SK-N-SH (cell line): ENCODE measurements around the gene FAM3C. TPM values are rescaled to one million over a fixed set of nuclear protein-coding genes. Genes with fewer than 3 reads are reported as not detected.
A peak's percentile ranks its signal among the peaks of the same experiment; 100 is the strongest.

Experiments used
- CTCF ChIA-PET: fragments of 300-600, 350-600 bp; formaldehyde crosslinking; extraction: SDS; loops from one replicate; lab custom pipeline; 2021; lab: Yijun Ruan, JAX
- POLR2A ChIA-PET: fragments of 350-600 bp; sonication (Branson Sonifier 250); formaldehyde crosslinking; extraction: SDS; loops from one replicate; lab custom pipeline; 2020; ENCODE audit warnings: antibody characterized with exemption, inconsistent platforms; lab: Yijun Ruan, JAX
- DNase-seq: peaks from one replicate; pipeline ENCODE4 v3.0.0; 2012
- H2AFZ ChIP-seq: fragments of 200-600 bp; sonication (generic); 2 replicates; pipeline ENCODE4 v1.8.1; 2016; ENCODE audit warnings: antibody characterized with exemption, mild to moderate bottlenecking, low read depth
- H3F3A ChIP-seq: fragments of 200-600 bp; sonication (generic); replicated peaks from 2 replicates; pipeline ENCODE3; 2016; ENCODE audit warnings: antibody characterized with exemption, mild to moderate bottlenecking; ENCODE audit not compliant: insufficient read depth
- H3K27ac ChIP-seq, 2 experiments: fragments of 200-500 bp in 1 of 2; fragments of 200-600 bp in 1 of 2; sonication (Bioruptor generic) in 1 of 2; sonication (generic), shearing (Covaris generic) in 1 of 2; 2 replicates each; pipeline versions ENCODE4 v1.5.1 to v1.6.1; 2014 to 2016; ENCODE audit warnings: low read depth in 2 of 2, inconsistent platforms in 1 of 2, low read length in 1 of 2, mild to moderate bottlenecking in 1 of 2, mixed read lengths in 1 of 2
- H3K27me3 ChIP-seq: fragments of 200-600 bp; sonication (generic), shearing (Covaris generic); 2 replicates; pipeline ENCODE4 v1.6.1; 2016; ENCODE audit warnings: mixed run types; ENCODE audit not compliant: insufficient read depth
- H3K36me3 ChIP-seq, 2 experiments: fragments of 200-500 bp in 1 of 2; fragments of 200-600 bp in 1 of 2; sonication (Bioruptor generic) in 1 of 2; sonication (generic) in 1 of 2; replicated peaks in 1 of 2; 2 replicates each; pipeline versions ENCODE3 to v1.5.1; 2014 to 2016; ENCODE audit warnings: low read length in 1 of 2, mild to moderate bottlenecking in 1 of 2; ENCODE audit not compliant: insufficient read depth in 2 of 2, control insufficient read depth in 1 of 2
- H3K4me1 ChIP-seq, 2 experiments: fragments of 200-500 bp in 1 of 2; fragments of 200-600 bp in 1 of 2; sonication (Bioruptor generic) in 1 of 2; sonication (generic), shearing (Covaris generic) in 1 of 2; 2 replicates each; pipeline versions ENCODE4 v1.5.1 to v1.6.1; 2014 to 2016; ENCODE audit warnings: low read depth in 1 of 2, low read length in 1 of 2, mixed run types in 1 of 2; ENCODE audit not compliant: insufficient read depth in 2 of 2, control insufficient read depth in 1 of 2
- H3K4me2 ChIP-seq: fragments of 200-600 bp; sonication (generic), shearing (Covaris generic); 2 replicates; pipeline ENCODE4 v1.6.1; 2017; ENCODE audit warnings: mixed run types
- H3K4me3 ChIP-seq, 2 experiments: fragments of 200-500 bp in 1 of 2; fragments of 200-600 bp in 1 of 2; sonication (Bioruptor generic) in 1 of 2; sonication (generic), shearing (Covaris generic) in 1 of 2; 2 replicates each; pipeline versions ENCODE4 v1.5.1 to v1.8.1; 2014 to 2016; ENCODE audit warnings: low read depth in 2 of 2, inconsistent platforms in 1 of 2, low read length in 1 of 2, mild to moderate bottlenecking in 1 of 2, mixed read lengths in 1 of 2, moderate library complexity in 1 of 2
- H3K79me2 ChIP-seq: fragments of 200-600 bp; sonication (generic); 2 replicates; pipeline ENCODE4 v1.8.1; 2017; ENCODE audit warnings: mild to moderate bottlenecking; ENCODE audit not compliant: insufficient read depth
- H3K9ac ChIP-seq: fragments of 200-600 bp; sonication (generic); 2 replicates; pipeline ENCODE4 v1.6.1; 2017; ENCODE audit warnings: mixed run types
- H3K9me2 ChIP-seq: fragments of 200-600 bp; sonication (generic); 2 replicates; pipeline ENCODE4 v1.6.1; 2017; ENCODE audit warnings: mixed run types
- H3K9me3 ChIP-seq: fragments of 200-600 bp; sonication (generic); 2 replicates; pipeline ENCODE4 v1.6.1; 2017; ENCODE audit warnings: mixed run types, mild to moderate bottlenecking, moderate library complexity
- H4K20me1 ChIP-seq: fragments of 200-600 bp; sonication (generic); 2 replicates; pipeline ENCODE4 v1.6.1; 2017; ENCODE audit warnings: mild to moderate bottlenecking, mixed run types; ENCODE audit not compliant: insufficient read depth
- CHD2 ChIP-seq: fragments of 150-350 bp; IDR thresholded peaks from 2 replicates; pipeline ENCODE4 v1.6.1; 2018; ENCODE audit warnings: low read length; ENCODE audit not compliant: partially characterized antibody
- CTCF ChIP-seq: fragments of 200-600 bp; sonication (generic); IDR thresholded peaks from 2 replicates; pipeline ENCODE4 v1.6.1; 2017; ENCODE audit warnings: antibody characterized with exemption, mild to moderate bottlenecking, moderate library complexity
- ELF1 ChIP-seq: IDR thresholded peaks from 2 replicates; pipeline ENCODE4 v1.4.0; 2012
- EP300 ChIP-seq, 2 experiments: IDR thresholded peaks; 2 replicates each; pipeline versions ENCODE4 v1.4.0 to v1.6.1; 2012; ENCODE audit warnings: borderline replicate concordance in 1 of 2, low read depth in 1 of 2, low read length in 1 of 2
- FOXJ3 ChIP-seq: sonication (generic); formaldehyde crosslinking; IDR thresholded peaks from 2 replicates; pipeline ENCODE4 v1.5.1; 2020; ENCODE audit warnings: mild to moderate bottlenecking, missing genetic modification reagents
- GABPA ChIP-seq: IDR thresholded peaks from 2 replicates; pipeline ENCODE4 v1.4.0; 2012; ENCODE audit warnings: low read depth, mild to moderate bottlenecking
- GATA2 ChIP-seq: sonication (generic); formaldehyde crosslinking; IDR thresholded peaks from 2 replicates; pipeline ENCODE4 v1.5.0; 2020; ENCODE audit warnings: mild to moderate bottlenecking, missing genetic modification reagents
- JUND ChIP-seq: IDR thresholded peaks from 2 replicates; pipeline ENCODE4 v1.4.0; 2012
- MEF2A ChIP-seq: IDR thresholded peaks from 2 replicates; pipeline ENCODE4 v1.4.0; 2012; ENCODE audit warnings: low read depth, borderline replicate concordance
- MXI1 ChIP-seq: IDR thresholded peaks from 2 replicates; pipeline ENCODE4 v1.6.1; 2012; ENCODE audit warnings: mild to moderate bottlenecking, low read depth, low read length, improper control_type of control experiment
- NRF1 ChIP-seq: IDR thresholded peaks from 2 replicates; pipeline ENCODE4 v1.6.1; 2012; ENCODE audit warnings: low read depth, mild to moderate bottlenecking, low read length
- PBX3 ChIP-seq: IDR thresholded peaks from 2 replicates; pipeline ENCODE4; 2012
- POLR2AphosphoS5 ChIP-seq: IDR thresholded peaks from 2 replicates; pipeline ENCODE4 v1.6.1; 2012; ENCODE audit warnings: low read depth, low read length
- RAD21 ChIP-seq: IDR thresholded peaks from 2 replicates; pipeline ENCODE4 v1.6.1; 2012; ENCODE audit warnings: mild to moderate bottlenecking, low read length
- RXRA ChIP-seq: IDR thresholded peaks from 2 replicates; pipeline ENCODE4 v1.4.0; 2012; ENCODE audit warnings: low read depth, mild to moderate bottlenecking, borderline replicate concordance
- SMC3 ChIP-seq: IDR thresholded peaks from 2 replicates; pipeline ENCODE4 v1.6.1; 2012; ENCODE audit warnings: low read depth, low read length, improper control_type of control experiment
- TCF12 ChIP-seq: IDR thresholded peaks from 2 replicates; pipeline ENCODE4 v1.4.0; 2012
- TEAD4 ChIP-seq: IDR thresholded peaks from 2 replicates; pipeline ENCODE4 v1.4.0; 2012; ENCODE audit warnings: mild to moderate bottlenecking, borderline replicate concordance; ENCODE audit not compliant: insufficient read depth
- USF1 ChIP-seq: IDR thresholded peaks from 2 replicates; pipeline ENCODE4 v1.4.0; 2012; ENCODE audit warnings: low read depth, borderline replicate concordance
- USF2 ChIP-seq: fragments of 150-350 bp; IDR thresholded peaks from 2 replicates; pipeline ENCODE4 v1.6.1; 2017; ENCODE audit warnings: antibody characterized with exemption, low read length, low read depth, borderline replicate concordance
- ZBTB33 ChIP-seq: IDR thresholded peaks from 2 replicates; pipeline ENCODE4 v1.4.0; 2012; ENCODE audit warnings: low read depth, borderline replicate concordance
- WGBS: methylation state at CpG from one replicate; pipeline ENCODE4 v1.1.6; 2017; ENCODE audit warnings: low lambda C conversion rate; 5-methylcytosine and 5-hydroxymethylcytosine counted together
- polyA plus RNA-seq, 3 experiments: library from polyadenylated mRNA; depleted of rRNA; stranded (reverse); fragments of >200 nt; gene quantifications; 2 replicates each; pipeline ENCODE4 v1.2.3, GENCODE V29; 2012

Gene FAM3C
- polyA plus RNA-seq, 1 of the 3 experiments (the other 2 are of a cell fraction) = 80.0 TPM

GRCh38 chr7:121394709-121395140, 1.4 kb downstream of the FAM3C start:
- peaks cover 36% of the 10 kb centered on the region for H4K20me1 ChIP-seq
- H3K27ac ChIP-seq = no peak overlapping the region
- H3F3A ChIP-seq = no peaks in the 10 kb centered on the region
- H3K79me2 ChIP-seq = peaks cover 61% of the 10 kb centered on the region
- H3K4me2 ChIP-seq = peak overlapping the region; percentile 71
- no peak overlapping the region for H2AFZ ChIP-seq
- H3K9me2 ChIP-seq = no peaks in the 10 kb centered on the region
- H3K4me3 ChIP-seq = peak overlapping the region; percentile 93 to 99; a peak in 3 of 4 replicates
- CTCF ChIA-PET = interaction anchor here (0.9 to 5.7 kb wide), 7 partner anchors 9 to 268 kb away, joined by 3 to 71 read pairs (median 19); no protein-coding TSS in a partner anchor
- H3K27me3 ChIP-seq = no peaks in the 10 kb centered on the region
- TF ChIP-seq USF1 = no peak
- no peak for TF ChIP-seq POLR2AphosphoS5
- no peak for TF ChIP-seq MEF2A
- WGBS = 86% methylated on average over 7 of the region's 7 CpGs
- H3K9me3 ChIP-seq = no peaks in the 10 kb centered on the region
- H3K4me1 ChIP-seq = peaks cover 0 to 11% of the 10 kb centered on the region in 2 experiments; a peak in 2 of 4 replicates
- peaks cover 15 to 24% of the 10 kb centered on the region in 2 experiments for H3K36me3 ChIP-seq
- DNase-seq = no peak
- H3K9ac ChIP-seq = no peak overlapping the region
- POLR2A ChIA-PET = no interaction called here

- no peaks in the 10 kb centered on the region for H3K9me2 ChIP-seq
- peaks cover 78% of the 10 kb centered on the region for H3K79me2 ChIP-seq
- no peak overlapping the region for H3K27ac ChIP-seq
- CTCF ChIA-PET = interaction anchor here (1.4 kb wide), 1 partner anchor 26 kb away, joined by 6 read pairs; no protein-coding TSS in a partner anchor
- H3K9ac ChIP-seq = no peak overlapping the region
- H3K4me1 ChIP-seq = peaks cover 3 to 11% of the 10 kb centered on the region in 2 experiments; a peak in 3 of 4 replicates
- 97% methylated on average over 7 of the region's 7 CpGs for WGBS
- H4K20me1 ChIP-seq = peaks cover 54% of the 10 kb centered on the region
- no peak overlapping the region for H3K4me3 ChIP-seq
- H2AFZ ChIP-seq = no peak overlapping the region
- POLR2A ChIA-PET = no interaction called here
- DNase-seq = no peak
- H3K4me2 ChIP-seq = no peak overlapping the region
- no peaks in the 10 kb centered on the region for H3K9me3 ChIP-seq
- peaks cover 5% of the 10 kb centered on the region for H3F3A ChIP-seq
- TF ChIP-seq PBX3 = no peak
- no peak for TF ChIP-seq MXI1
- TF ChIP-seq SMC3 = no peak
- TF ChIP-seq NRF1 = no peak
- TF ChIP-seq ELF1 = no peak
- TF ChIP-seq TCF12 = no peak
- no peak for TF ChIP-seq FOXJ3 (CRISPR knock-in tag)
- no peak for TF ChIP-seq USF2
- no peak for TF ChIP-seq GATA2 (CRISPR knock-in tag)
- TF ChIP-seq POLR2AphosphoS5 = no peak; the same call in 1 of the 2 replicates
- TF ChIP-seq RAD21 = no peak
- TF ChIP-seq RXRA = no peak
- no peak for TF ChIP-seq GABPA
- TF ChIP-seq JUND = no peak
- TF ChIP-seq CTCF = no peak
- TF ChIP-seq ZBTB33 = no peak
- TF ChIP-seq EP300 (IDR thresholded peaks at IDR 0.05; ENCODE audit: borderline replicate concordance in 1 of 2, low read depth in 1 of 2, low read length in 1 of 2) = no peak
- TF ChIP-seq CHD2 = no peak
- TF ChIP-seq TEAD4 = no peak
- no peaks in the 10 kb centered on the region for H3K27me3 ChIP-seq
- H3K36me3 ChIP-seq = peaks cover 15 to 24% of the 10 kb centered on the region in 2 experiments
Observed at GRCh38 chr7:121393005-121393366, 3.1 kb downstream of the FAM3C start.
